NCI-H526 (cell line): ENCODE data around the gene GINS1.
"Not testable (repeated sequence)": the region's sequence is repeated elsewhere in the genome, so short reads cannot be mapped to it uniquely, and the experiment has no call there.

Experiments
- DNase-seq, 2 experiments: peaks; one replicate each; lab custom pipeline; 2025; lab: John Stamatoyannopoulos, UW

GINS1 gene

DNA sequence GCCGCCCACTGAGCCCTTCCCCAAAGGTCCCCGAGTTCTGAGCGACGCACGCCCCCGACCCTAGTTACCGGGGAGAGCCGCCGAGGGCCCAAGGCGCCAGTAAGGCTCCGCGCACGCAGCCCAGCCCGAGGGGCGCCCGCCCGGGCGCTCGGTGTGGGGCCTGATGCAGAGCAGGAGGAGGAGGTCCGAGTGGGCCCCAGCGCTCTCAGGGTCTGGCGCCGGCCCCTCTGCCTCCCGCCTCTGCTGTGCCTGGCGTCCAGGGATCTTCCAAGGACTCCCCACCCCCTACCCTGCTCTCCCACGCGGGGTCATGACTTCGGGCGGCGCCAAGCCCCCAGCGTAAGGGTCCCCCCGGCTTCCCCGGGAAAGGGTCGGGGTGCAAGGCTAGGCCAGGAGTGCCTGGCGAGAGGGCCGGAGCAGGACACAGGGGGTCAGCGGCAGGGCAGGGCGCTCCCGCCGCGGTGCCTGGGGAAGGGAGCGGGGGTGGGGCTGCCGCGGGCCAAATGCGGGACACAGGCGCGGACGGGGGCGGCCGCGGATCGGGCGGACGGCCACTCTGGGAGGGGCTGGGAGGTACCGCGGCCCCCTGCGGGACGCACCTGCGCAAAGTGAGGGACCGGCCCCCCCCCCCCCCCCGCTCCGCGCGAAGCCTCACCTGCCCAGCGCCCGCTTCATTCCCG is 17.5 kb upstream of the GINS1 start:
- DNase-seq: peak; percentile 40 to 69

DNA sequence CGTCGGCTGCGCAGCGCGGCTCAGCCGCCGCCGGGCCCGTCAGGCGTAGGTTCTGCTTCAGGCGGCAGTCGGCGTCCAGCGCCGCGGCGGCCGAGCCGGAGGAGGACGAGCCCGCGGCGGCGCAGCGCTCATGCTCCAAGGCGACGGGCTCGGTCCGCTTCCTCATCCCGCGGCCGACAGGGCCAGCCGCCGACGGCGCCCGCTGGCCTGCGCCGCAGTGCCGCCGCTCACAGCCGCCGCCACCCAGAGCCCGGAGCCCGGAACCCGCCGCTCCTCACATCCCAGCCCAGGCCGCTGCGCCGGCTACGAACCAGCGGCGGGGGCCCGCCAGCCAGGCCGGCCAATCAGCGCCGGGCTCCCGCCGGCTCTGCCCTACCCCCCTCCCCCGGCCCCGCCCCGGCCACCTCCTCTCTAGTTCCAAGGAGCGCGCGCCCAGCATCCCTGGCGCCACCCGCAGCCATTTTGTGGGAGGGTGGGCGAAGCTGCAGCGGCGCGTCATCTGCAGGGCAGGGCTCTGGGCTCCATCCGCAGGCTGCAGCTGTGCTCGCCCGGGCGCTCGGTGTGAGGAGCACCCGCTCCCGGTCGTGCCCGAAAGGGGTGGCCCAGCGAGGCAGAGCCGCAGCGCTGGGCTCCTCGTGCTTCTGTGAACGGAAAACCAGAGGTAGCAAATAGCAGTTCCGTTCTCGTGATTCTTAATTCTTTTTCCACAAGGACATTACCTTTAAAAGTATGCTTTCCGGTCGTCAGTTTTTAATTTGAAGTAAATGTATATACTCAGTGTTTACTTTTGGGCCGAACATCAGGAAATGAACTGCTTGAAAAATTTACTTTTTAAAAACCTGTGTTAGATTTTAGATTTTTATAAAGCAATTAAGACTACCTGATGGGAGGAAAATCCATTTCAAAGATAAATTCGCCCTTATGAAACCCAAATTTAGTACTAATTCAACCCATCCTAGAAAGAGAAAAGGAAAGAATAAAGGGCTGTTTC is 16.6 kb upstream of the GINS1 start, which contains the start of gene ABHD12:
Gene ABHD12, minus strand, starts transcription at position 298 of the 991 bp plus-strand sequence. Its CDS starts 132 bp downstream, at position 166.
- DNase-seq: peak; percentile 92 to 99

DNA sequence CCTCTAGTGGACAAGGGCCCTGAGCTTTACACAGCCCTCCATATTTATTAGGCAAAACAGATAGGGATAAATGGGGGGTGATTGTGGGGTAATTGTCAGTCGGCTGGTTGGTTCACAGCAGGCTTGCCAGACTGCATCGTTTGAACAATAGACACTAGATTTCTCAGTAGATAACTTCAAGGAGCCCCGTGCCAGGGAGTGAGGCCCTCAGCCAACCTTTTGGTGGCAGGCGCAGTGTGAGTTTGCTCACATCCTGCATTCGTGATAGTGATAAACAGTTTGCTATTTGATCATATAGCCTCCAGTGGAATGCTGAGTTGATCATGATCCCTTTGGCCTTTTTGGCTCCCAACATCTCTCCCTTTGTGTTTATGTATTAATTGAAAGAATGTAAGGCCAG is 13.2 kb upstream of the GINS1 start:
- DNase-seq: peak in 1 of 2 experiments; percentile 46

DNA sequence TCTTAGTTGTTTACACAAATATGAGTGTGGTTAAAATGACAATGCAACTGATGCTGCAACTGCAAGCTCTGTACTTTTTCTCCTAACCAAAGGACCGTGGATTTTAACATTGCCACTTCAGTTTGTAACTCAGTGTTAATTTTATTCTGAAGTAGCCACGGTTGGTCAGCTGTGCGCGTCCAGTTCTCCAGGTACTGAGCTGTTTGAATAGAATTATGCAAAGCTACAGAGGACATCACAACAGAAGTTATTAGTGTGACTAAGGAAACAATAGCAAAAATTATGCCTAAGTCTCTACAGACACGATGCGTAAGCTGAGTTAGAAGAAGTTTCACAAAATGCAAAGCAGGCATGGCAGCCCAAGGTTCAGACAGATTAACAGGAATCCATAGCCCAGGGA is 12.5 kb upstream of the GINS1 start:
- DNase-seq: peak; percentile 92 to 93

DNA sequence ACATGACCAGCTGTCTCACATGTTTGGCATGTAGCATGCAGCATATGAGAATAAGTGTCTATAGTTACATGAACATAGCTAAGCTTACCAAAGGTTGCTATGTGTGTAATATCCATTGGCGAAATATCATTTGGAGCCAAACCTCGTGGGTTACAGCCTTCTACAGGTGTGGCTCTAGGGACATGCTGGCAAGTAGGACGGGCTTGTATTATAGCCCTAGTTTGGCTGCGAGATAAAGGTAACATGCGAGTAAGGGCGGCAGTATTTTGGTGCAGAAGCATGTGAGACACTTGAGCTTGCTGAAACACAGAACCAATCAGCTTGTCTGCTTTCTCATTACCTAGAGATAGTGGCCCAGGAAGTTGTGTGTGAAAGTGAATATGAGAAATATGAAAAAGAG is 10.4 kb upstream of the GINS1 start:
- DNase-seq: no peak

DNA sequence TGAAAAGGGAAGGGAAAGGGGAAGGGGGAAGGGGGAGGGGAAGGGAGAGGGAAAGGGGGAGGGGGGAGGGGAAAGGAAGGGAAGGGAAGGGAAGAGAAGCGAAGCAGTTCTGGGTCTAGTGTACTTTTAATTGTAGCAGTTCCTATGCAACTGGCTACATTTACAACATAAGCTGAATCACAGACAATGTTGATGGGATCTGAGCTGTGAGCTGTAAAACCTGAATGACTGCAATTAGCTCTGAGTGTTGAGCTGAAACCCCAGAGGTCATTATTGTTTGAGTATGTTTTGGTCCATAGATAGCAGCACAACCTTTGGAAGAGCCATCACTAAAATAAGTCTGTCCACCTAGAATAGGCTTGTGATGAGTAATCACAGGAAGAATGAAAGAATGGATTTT is 9.7 kb upstream of the GINS1 start:
- peak in 1 of 2 experiments; percentile 37 for DNase-seq

DNA sequence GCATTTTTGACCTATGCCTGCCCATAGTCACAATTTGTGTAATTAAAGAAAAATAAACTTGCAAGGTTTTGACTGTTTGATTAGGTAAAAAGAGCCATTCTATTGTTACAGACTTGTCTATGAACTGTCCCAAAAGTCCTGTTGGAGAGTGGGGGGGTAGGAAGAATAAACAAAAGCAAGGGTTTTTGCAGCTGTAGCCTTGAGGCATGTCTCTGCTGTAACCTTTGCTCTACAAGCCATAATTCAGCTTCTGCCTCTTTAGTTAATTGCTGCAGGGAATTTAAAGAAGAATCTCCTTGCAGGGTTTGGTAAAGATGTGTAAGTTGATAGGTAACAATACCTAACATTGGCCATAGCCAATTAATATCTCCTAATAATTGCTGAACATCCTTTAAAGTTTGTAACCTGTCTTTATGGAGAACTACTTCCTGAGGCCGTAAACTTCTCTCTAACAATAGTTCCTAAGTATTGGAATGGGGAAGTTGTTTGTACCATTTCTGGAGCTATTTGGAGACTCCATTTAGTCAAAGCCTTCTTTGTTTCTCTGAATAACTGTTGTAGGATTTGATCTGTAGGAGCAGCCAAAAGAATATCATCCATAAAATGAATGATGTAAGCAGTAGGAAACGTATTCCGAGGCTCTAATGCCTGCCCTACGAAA is 9.0 kb upstream of the GINS1 start:
- DNase-seq: no peak

DNA sequence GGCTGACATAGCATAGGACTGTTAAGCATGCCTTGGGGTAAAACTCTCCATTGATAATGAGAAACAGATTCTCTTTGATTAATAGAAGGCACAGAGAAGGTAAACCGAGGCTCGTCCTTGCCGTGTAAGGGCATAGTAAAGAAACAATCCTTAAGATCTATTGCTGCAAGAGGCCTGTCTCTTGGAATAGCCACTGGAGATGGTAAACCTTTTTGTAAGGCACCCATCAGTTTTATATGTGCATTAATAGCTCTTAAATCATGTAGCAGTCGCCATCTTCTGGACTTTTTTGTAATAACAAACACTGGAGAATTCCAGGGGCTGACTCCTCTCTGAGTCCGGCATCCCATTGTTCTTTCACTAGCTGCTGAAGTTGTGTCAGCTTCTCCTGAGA is 8.4 kb upstream of the GINS1 start:
- peak; percentile 72 to 89 for DNase-seq

DNA sequence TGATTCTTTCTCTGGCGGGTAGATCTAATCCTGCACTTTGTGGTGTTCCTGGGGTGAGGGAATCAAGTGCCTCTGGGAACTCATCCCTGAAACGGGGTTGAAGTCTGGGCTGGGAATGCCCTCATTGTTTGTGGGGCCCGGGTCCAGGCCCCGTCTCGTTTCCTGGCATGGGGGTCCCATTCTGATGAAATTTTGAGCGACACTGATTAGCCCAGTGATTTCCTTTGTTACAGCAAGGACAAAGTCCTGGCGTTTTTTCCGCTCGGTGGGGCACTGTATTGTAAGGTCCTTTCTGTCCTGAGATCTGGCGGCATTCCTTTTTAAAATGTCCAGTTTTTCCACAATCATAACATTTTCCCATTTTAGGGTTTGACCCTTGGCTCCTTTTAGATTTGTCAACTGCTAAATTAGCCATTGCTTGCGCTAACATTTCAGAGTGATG is 7.2 kb upstream of the GINS1 start:
- DNase-seq: not testable (repeated sequence)

DNA sequence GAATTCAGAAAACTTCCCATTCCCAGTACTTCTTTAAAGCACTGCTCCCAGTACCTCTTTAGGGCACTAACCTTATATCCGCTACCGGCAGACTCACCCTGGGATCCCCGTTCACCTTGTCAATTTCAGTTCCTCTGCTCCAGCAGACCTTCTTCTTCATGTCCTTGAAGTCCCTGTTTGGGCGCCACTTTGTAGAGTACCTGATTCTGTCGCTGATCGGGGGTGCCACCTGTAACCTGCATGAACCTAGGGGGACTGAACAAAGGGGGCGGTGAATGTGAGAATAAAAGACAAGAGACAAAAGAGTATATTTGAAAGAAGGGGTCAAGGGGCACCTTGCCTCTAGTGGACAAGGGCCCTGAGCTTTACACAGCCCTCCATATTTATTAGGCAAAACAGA is 4.9 kb upstream of the GINS1 start:
- no peak for DNase-seq

DNA sequence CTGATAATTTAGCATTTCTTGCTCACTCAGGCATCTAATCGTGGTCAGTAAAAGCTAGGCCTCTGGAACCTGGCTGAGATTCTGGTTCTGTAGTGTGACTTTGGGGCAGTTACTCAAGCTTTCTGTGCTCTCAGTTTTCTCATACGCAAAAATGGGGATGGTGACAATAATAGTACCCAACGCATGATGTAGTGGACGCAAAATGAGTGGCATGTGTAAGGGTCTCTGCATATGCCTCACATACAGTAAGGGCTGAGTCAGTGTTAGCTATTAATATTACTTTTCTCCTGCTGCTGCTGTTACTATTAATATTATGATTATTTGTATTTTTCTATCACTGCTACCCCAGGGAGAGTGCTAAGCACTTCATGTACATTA is 686 bp downstream of the GINS1 start:
- DNase-seq: peak in 1 of 2 experiments; percentile 33

DNA sequence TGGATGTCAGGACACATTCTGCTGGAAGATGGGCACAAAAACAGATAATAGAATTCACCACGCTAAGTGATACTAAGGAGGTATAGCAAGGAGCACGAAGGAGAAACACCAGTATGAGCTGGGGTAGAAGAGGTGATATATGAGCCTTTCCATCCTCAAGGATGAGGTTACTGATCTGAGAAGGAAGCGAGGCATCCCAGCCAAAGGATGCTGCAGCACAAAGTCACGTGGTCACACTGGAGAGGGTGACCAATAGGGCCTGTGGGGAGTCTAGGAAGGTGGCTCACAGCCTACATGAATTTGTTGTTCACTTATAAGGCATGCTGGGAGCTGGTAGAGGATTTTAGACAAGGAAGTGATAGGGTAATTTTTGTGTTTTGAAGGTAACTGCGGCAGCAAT is 1.4 kb downstream of the GINS1 start:
- DNase-seq: no peak

DNA sequence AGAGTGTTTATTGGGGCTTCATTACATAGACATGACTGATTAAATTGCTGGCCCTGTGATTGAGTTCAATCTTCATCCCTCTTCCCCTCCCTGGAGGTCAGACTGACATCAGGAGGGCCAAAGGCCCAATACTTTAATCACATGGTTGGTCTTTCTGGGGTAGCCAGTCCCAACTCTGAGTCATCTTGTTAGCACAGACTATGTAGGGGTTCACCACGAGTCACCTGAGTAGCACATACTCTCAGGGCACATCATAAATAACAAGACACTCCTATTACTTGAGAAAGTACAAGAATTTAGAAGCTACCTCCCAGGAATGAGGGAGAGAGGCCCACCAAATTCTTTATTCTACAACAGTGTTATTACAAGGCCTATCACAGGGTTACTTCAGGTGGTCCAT is 11.3 kb downstream of the GINS1 start:
- no peak for DNase-seq

DNA sequence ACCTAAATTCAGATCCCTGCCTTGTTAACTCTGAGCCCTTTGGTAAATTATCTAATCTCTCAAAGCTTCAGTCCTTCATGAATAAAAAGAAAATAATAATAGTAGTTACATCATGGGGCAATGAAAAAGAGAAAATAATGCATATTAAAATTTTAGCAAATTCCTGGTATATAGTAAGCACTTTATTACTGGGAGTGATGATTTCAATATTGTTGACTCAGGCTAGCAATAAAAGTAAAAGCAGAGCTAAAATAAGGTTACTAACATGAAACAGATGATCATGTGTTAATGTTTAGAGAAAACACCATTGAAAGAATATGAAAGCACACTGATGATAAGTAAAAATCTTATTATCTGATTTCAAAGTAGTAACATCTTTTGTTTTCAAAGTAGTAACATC is 13.6 kb downstream of the GINS1 start:
- DNase-seq: no peak

DNA sequence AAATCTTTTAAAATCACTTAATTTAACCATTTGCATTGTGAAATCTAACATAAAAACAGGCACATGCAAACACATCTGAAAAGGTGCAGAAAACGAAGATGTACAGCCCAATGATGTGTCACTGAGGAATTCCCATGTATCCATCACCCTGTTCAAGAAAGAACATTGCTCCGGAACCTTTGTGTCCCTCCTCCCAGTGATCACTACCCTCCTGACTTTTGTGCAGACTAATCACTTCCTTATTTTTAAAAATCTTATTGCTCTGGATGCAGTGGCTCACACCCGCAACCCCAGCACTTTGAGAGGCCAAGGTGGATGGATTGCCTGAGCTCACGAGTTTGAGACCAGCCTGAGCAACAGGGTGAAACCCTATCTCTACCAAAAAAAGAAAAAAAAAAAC is 14.6 kb downstream of the GINS1 start:
- no peak for DNase-seq

DNA sequence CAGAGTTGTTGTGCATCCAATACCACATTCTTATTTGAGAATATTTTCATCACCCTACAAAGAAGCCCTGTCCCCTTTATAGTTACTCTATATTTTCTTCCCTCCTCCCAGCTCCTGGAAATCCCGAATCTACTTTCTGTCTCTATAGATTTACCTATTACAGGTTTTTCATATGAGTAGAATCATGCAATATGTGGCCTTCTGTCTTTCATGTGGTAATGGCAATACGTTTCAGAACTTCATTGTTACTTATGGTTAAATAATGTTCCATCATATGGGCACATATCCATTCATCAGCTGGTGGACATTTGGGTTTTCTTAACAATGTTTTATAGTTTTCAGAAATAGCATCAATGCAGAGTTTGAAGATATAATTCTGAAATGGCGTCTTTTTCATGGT is 17.1 kb downstream of the GINS1 start:
- DNase-seq: no peak

DNA sequence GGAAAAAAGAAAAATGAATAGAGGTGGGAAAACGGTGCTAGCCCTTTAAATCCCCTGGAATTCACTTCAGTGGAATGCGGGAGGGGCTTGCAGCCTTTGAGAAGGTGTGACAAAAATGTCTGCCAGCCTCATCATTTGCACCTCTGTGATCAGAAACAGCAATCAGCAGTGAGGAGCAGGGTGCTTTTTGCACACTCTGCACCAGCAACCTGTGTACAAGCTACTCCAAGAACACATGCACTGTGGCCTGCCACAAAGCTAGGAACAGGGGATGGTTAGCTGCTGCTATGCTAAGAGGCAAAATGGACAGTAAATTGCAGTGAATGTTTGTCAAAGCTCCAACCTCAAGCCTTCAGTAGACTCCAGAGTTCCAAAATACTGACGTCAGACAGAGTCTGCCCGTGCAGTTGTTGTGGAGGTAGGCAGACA is 29.7 kb downstream of the GINS1 start:
- DNase-seq: no peak

DNA sequence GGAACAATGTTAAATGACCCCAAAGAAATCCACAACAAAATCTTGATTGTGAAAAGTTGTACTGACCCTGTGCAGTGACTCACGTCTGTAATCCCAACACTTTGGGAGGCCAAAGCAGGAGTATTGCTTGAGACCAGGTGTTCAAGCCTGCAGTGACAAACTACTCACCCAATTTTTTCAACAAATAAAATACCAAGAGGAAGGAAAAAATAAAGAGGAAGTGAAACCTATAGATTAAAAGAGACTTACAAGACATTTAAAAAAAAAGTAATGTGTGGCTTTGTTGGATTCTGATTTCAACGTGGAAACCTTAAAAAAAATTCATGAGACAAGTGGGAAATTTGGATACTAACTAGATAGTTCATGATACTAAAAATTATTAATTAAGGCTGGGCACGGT is 31.9 kb downstream of the GINS1 start:
- DNase-seq: no peak

DNA sequence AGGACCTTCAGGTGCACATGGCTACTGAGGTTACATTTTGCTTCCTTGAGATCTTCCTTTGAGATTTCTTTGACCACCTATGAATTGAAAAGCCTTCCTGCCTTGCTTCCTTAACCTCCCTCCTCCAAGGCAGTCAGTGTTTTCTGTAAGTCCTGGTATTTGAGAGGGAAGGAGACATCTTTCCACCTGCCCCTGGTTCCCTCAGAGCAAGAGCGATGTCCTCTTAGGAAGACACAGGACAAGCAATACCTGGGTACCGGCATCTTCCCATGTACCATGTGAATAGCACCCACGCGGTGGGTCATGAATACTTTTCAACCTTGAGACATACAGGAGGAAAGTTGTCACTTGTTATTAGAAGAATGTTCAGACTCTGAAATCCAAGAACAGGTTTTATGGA is 37.1 kb downstream of the GINS1 start:
- no peak for DNase-seq

DNA sequence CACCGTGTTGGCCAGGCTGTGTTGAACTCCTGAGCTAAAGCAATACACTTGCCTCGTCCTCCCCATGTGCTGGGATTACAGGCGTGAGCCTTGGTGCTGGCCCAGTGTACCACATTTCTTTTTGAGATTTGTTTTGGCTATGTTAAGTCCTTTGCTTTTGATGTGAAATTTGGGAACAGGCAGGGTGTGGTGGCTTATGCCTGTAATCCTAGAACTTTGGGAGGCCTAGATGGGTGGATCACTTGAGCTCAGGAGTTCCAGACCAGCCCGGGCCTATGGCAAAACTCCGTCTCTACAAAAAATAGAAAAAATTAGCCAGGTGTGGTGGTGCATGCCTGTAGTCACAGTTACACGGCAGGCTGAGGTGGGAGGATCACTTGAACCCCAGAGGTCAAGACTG is 40.2 kb downstream of the GINS1 start:
- no peak for DNase-seq

DNA sequence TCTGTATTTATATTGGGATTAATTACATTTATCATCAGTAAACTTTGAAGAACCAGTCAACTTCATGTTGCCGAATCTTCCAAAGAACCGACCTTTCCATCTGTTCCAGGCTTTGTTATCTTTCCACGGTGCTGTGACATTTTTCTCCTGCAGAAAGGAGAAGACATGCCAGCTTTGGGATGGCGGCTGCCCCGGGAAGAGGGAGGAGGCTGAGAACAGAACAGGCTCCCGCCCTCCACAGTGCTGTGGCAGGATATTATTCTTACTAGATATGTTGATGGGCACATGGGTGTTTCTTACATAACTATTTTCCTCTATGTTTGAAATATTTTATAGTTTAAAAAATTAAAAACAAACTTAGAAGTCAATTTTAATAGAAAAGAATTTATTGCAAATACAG is 44.9 kb downstream of the GINS1 start:
- no peak for DNase-seq

DNA sequence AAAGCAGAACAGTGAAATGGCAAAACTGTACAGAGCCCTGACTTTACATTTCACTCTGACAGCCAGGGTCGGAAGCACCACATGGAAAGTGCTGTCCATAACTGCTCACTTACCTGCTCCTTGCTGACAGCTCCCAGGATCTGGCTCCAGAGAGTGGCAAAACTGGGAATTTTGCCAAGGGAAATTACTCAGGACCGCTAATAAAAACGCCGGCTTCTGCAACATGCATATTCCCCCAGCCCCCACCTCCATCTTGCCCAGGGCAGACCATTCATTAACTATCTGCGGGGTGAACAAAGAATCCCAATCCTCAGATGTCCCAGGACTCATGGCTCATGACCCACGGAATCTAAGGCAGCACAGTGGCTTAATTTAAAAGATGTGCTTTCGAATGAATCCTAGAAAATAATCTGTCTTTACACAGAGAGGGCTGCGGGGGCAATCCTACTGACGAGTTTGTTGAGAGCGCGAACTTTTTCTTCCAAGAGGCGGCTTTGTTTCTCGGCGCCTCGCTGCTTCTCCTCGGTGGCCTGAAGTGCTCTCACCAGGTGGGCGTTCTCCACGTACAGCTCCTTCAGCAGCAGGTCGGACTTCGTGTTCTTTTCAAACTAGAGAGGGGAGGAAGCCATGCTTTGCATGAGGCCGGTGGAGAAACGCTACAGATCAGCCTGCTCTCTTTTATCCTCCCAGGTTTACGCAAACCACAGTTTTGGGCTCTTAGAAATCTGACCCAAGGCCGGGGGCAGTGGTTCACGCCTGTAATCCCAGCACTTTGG is 45.8 kb downstream of the GINS1 start:
- DNase-seq: peak in 1 of 2 experiments; percentile 46
